SIG-M5 treated with dmso at 0.1 percent for 504 hours (cell line): Measurements from ENCODE around the gene VWA1.
"Not testable (repeated sequence)": the region's sequence is repeated elsewhere in the genome, so short reads cannot be mapped to it uniquely, and the experiment has no call there.

Experiments
- DNase-seq: peaks from one replicate; lab custom pipeline; 2025; ENCODE audit not compliant: unreplicated experiment; lab: John Stamatoyannopoulos, UW

Gene VWA1

GRCh38 chr1:1436630-1437032 is 1.1 kb downstream of the VWA1 start:
- no peak for DNase-seq

- DNase-seq: no peak
Measured at GRCh38 chr1:1437033-1437903, 1.8 kb downstream of the VWA1 start.

GRCh38 chr1:1437904-1438376 is 2.5 kb downstream of the VWA1 start:
- DNase-seq: no peak

- DNase-seq: no peak
Measured at GRCh38 chr1:1438531-1439381, 3.3 kb downstream of the VWA1 start.

- DNase-seq: no peak
Measured at GRCh38 chr1:1439546-1440261, 4.2 kb downstream of the VWA1 start.

- no peak for DNase-seq
Measured at GRCh38 chr1:1440262-1441001, 4.9 kb downstream of the VWA1 start.

GRCh38 chr1:1441002-1441888 is 5.8 kb downstream of the VWA1 start:
- DNase-seq: no peak

- no peak for DNase-seq
Measured at GRCh38 chr1:1442069-1442770, 6.7 kb downstream of the VWA1 start.

- not testable (repeated sequence) for DNase-seq
Measured at GRCh38 chr1:1446631-1447030, 11.1 kb downstream of the VWA1 start.

- no peak for DNase-seq
Measured at GRCh38 chr1:1449099-1449739, 13.7 kb downstream of the VWA1 start, which contains the start of gene ATAD3C. Gene ATAD3C, plus strand, starts transcription at chr1:1449689. Its CDS starts 995 bp downstream, at chr1:1450684.

GRCh38 chr1:1450616-1451015 is 15.1 kb downstream of the VWA1 start:
- not testable (repeated sequence) for DNase-seq

- no peak for DNase-seq
Measured at GRCh38 chr1:1451696-1452364, 16.3 kb downstream of the VWA1 start.

GRCh38 chr1:1452365-1452739 is 16.9 kb downstream of the VWA1 start:
- DNase-seq: not testable (repeated sequence)

GRCh38 chr1:1452882-1453281 is 17.4 kb downstream of the VWA1 start:
- DNase-seq: no peak

GRCh38 chr1:1454286-1455056 is 19.0 kb downstream of the VWA1 start:
- not testable (repeated sequence) for DNase-seq

GRCh38 chr1:1455366-1455884 is 19.9 kb downstream of the VWA1 start:
- DNase-seq: no peak

- DNase-seq: not testable (repeated sequence)
Measured at GRCh38 chr1:1455934-1456333, 20.4 kb downstream of the VWA1 start.
